WTC11 (cell line): ENCODE measurements around the gene SH3BGRL. TPM values are rescaled to one million over a fixed set of nuclear protein-coding genes. Genes with fewer than 3 reads are reported as not detected.

Experiments
- ATAC-seq: fragments of 200-7000 bp; cut with Tn5 transposase; 2 replicates; pipeline ENCODE4 v1.10.0; 2021; ENCODE audit warnings: mild to moderate bottlenecking, moderate library complexity
- CTCF ChIA-PET: fragments of 300-600 bp; sonication (Branson Sonifier 250); formaldehyde crosslinking; loops from one replicate; lab custom pipeline; 2021; ENCODE audit warnings: antibody characterized with exemption; lab: Charles Lee
- POLR2A ChIA-PET: fragments of 350-600 bp; sonication (Branson Sonifier 250); formaldehyde crosslinking; loops from one replicate; lab custom pipeline; 2021; ENCODE audit warnings: antibody characterized with exemption; lab: Charles Lee
- DNase-seq: peaks from one replicate; pipeline ENCODE4 v3.0.0; 2021; ENCODE audit warnings: low spot score
- H3K27ac Mint-ChIP-seq: 2 replicates; pipeline ENCODE4 v1.8.0; 2021; ENCODE audit warnings: mixed read lengths
- H3K27me3 Mint-ChIP-seq: 2 replicates; pipeline ENCODE4 v1.8.0; 2021; ENCODE audit warnings: low read depth, mild to moderate bottlenecking, moderate library complexity, mixed read lengths
- H3K36me3 Mint-ChIP-seq: 2 replicates; pipeline ENCODE4 v1.8.0; 2021; ENCODE audit warnings: mixed read lengths
- H3K4me1 Mint-ChIP-seq: 2 replicates; pipeline ENCODE4 v1.8.0; 2022; ENCODE audit warnings: mixed read lengths
- H3K4me3 Mint-ChIP-seq: 2 replicates; pipeline ENCODE4 v1.8.0; 2021; ENCODE audit warnings: mild to moderate bottlenecking, moderate library complexity, mixed read lengths
- H3K9me3 Mint-ChIP-seq: 2 replicates; pipeline ENCODE4 v1.8.0; 2021; ENCODE audit warnings: mixed read lengths
- CBFB ChIP-seq: sonication (generic); formaldehyde crosslinking; IDR thresholded peaks from 2 replicates; pipeline ENCODE4 v1.8.1; 2022; ENCODE audit warnings: mild to moderate bottlenecking, low read depth, missing genetic modification reagents
- CREM ChIP-seq: sonication (generic); formaldehyde crosslinking; IDR thresholded peaks from 2 replicates; pipeline ENCODE4 v1.8.1; 2022; ENCODE audit warnings: mild to moderate bottlenecking, missing genetic modification reagents, moderate library complexity
- ELF4 ChIP-seq: sonication (generic); formaldehyde crosslinking; IDR thresholded peaks from 2 replicates; pipeline ENCODE4 v1.8.1; 2022; ENCODE audit warnings: low read depth, mild to moderate bottlenecking, moderate library complexity, missing genetic modification reagents
- FOXK1 ChIP-seq: sonication (generic); formaldehyde crosslinking; IDR thresholded peaks from 2 replicates; pipeline ENCODE4 v1.8.0; 2022; ENCODE audit warnings: mild to moderate bottlenecking, moderate library complexity, missing genetic modification reagents
- MXD4 ChIP-seq: fragments of 250-450 bp; sonication (Bioruptor Pico); IDR thresholded peaks from 2 replicates; pipeline ENCODE4 v1.8.0; 2021; ENCODE audit warnings: mild to moderate bottlenecking, moderate library complexity, borderline replicate concordance
- NFATC4 ChIP-seq: fragments of 250-450 bp; sonication (Bioruptor Pico); IDR thresholded peaks from 2 replicates; pipeline ENCODE4 v1.9.0; 2021; ENCODE audit warnings: mild to moderate bottlenecking
- NR1H2 ChIP-seq: sonication (generic); formaldehyde crosslinking; IDR thresholded peaks from 2 replicates; pipeline ENCODE4 v1.9.0; 2021; ENCODE audit warnings: mild to moderate bottlenecking, moderate library complexity, missing genetic modification reagents
- OVOL2 ChIP-seq: fragments of 250-450 bp; sonication (Bioruptor Pico); IDR thresholded peaks from 2 replicates; pipeline ENCODE4 v1.9.0; 2021; ENCODE audit warnings: mild to moderate bottlenecking, borderline replicate concordance
- SMAD3 ChIP-seq: sonication (generic); formaldehyde crosslinking; IDR thresholded peaks from 2 replicates; pipeline ENCODE4 v1.8.0; 2022; ENCODE audit warnings: missing genetic modification reagents, mild to moderate bottlenecking, borderline replicate concordance
- USF2 ChIP-seq: sonication (generic); formaldehyde crosslinking; IDR thresholded peaks from 2 replicates; pipeline ENCODE4 v1.8.1; 2023; ENCODE audit warnings: mild to moderate bottlenecking, missing genetic modification reagents, moderate library complexity
- ZBTB43 ChIP-seq: sonication (generic); formaldehyde crosslinking; IDR thresholded peaks from 2 replicates; pipeline ENCODE4 v1.8.1; 2023; ENCODE audit warnings: mild to moderate bottlenecking, missing genetic modification reagents
- ZNF219 ChIP-seq: sonication (generic); formaldehyde crosslinking; IDR thresholded peaks from 2 replicates; pipeline ENCODE4 v1.8.0; 2023; ENCODE audit warnings: missing genetic modification reagents, mild to moderate bottlenecking, borderline replicate concordance
- ZNF396 ChIP-seq: fragments of 250-450 bp; sonication (Bioruptor Pico); IDR thresholded peaks from 2 replicates; pipeline ENCODE4 v1.8.0; 2021; ENCODE audit warnings: mild to moderate bottlenecking, moderate library complexity, borderline replicate concordance
- total RNA-seq: library from RNA; stranded (reverse); gene quantifications from 3 replicates; pipeline ENCODE4 v1.2.3, GENCODE V29; 2021
- TF ChIP-seq, protein P1 (sequence below): fragments of 250-450 bp; sonication (Bioruptor Pico); IDR thresholded peaks from 2 replicates; pipeline ENCODE4 v1.9.0; 2021; ENCODE audit warnings: mild to moderate bottlenecking
- TF ChIP-seq, protein P2 (sequence below): fragments of 200-600 bp; IDR thresholded peaks from 2 replicates; pipeline ENCODE4 v1.8.0; 2022; ENCODE audit warnings: antibody characterized with exemption
- TF ChIP-seq, protein P3 (sequence below): sonication (generic); formaldehyde crosslinking; IDR thresholded peaks from 2 replicates; pipeline ENCODE4 v1.8.0; 2022; ENCODE audit warnings: mild to moderate bottlenecking, missing genetic modification reagents
- TF ChIP-seq, protein P4 (sequence below): sonication (generic); formaldehyde crosslinking; IDR thresholded peaks from 2 replicates; pipeline ENCODE4 v1.8.1; 2022; ENCODE audit warnings: low read depth, missing genetic modification reagents, borderline replicate concordance
- TF ChIP-seq, protein P5 (sequence below): sonication (generic); formaldehyde crosslinking; IDR thresholded peaks from 2 replicates; pipeline ENCODE4 v1.8.1; 2023; ENCODE audit warnings: mild to moderate bottlenecking, missing genetic modification reagents, borderline replicate concordance

SH3BGRL gene
- total RNA-seq, 1 experiment from 2014 or later, result 37.3 TPM

DNA sequence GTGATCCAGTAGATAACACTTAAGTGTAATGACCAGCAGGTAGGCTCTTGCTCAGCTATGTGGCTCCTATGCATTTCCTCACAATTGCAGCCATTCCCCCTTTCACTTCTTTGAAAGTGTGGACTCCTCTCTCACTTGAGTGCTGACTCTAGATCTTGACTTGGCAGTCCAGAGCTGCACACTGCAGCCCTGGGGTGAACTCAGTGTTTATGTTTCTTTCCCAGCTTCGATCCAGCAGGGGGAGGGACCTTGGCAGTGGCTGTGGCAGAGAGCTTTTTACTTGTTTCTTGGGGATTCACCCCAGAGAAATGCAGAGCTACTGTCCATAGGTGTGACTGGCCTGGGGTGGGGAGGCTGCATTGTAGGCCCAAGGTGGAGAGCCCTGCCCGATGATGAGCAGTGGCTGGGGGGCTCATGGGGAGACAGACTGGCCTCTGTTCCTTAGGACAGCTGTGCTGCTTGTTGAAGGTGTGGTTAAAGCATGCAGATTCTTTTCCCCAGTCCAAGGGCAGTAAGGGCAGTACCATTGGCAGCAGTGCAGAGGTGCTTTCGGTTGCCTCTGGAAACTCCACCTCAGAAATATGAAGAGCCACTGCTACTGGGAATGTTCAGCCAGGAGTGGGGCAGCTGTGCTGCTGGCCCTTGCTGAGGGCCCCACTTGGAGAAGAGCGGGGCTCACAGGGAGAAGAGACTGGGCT is 134.7 kb downstream of the SH3BGRL start (continued):
- TF ChIP-seq, protein P1, sequence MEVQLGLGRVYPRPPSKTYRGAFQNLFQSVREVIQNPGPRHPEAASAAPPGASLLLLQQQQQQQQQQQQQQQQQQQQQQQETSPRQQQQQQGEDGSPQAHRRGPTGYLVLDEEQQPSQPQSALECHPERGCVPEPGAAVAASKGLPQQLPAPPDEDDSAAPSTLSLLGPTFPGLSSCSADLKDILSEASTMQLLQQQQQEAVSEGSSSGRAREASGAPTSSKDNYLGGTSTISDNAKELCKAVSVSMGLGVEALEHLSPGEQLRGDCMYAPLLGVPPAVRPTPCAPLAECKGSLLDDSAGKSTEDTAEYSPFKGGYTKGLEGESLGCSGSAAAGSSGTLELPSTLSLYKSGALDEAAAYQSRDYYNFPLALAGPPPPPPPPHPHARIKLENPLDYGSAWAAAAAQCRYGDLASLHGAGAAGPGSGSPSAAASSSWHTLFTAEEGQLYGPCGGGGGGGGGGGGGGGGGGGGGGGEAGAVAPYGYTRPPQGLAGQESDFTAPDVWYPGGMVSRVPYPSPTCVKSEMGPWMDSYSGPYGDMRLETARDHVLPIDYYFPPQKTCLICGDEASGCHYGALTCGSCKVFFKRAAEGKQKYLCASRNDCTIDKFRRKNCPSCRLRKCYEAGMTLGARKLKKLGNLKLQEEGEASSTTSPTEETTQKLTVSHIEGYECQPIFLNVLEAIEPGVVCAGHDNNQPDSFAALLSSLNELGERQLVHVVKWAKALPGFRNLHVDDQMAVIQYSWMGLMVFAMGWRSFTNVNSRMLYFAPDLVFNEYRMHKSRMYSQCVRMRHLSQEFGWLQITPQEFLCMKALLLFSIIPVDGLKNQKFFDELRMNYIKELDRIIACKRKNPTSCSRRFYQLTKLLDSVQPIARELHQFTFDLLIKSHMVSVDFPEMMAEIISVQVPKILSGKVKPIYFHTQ, result no peak
- TF ChIP-seq FOXK1 (CRISPR knock-in tag), result no peak
- no peak for TF ChIP-seq NFATC4
- TF ChIP-seq OVOL2, result no peak
- TF ChIP-seq, protein P2, sequence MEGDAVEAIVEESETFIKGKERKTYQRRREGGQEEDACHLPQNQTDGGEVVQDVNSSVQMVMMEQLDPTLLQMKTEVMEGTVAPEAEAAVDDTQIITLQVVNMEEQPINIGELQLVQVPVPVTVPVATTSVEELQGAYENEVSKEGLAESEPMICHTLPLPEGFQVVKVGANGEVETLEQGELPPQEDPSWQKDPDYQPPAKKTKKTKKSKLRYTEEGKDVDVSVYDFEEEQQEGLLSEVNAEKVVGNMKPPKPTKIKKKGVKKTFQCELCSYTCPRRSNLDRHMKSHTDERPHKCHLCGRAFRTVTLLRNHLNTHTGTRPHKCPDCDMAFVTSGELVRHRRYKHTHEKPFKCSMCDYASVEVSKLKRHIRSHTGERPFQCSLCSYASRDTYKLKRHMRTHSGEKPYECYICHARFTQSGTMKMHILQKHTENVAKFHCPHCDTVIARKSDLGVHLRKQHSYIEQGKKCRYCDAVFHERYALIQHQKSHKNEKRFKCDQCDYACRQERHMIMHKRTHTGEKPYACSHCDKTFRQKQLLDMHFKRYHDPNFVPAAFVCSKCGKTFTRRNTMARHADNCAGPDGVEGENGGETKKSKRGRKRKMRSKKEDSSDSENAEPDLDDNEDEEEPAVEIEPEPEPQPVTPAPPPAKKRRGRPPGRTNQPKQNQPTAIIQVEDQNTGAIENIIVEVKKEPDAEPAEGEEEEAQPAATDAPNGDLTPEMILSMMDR, result no peak
- TF ChIP-seq, protein P3, sequence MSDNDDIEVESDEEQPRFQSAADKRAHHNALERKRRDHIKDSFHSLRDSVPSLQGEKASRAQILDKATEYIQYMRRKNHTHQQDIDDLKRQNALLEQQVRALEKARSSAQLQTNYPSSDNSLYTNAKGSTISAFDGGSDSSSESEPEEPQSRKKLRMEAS (CRISPR knock-in tag), result no peak
- no peak for TF ChIP-seq CREM
- TF ChIP-seq ZNF396 (CRISPR knock-in tag), result no peak
- TF ChIP-seq, protein P4, sequence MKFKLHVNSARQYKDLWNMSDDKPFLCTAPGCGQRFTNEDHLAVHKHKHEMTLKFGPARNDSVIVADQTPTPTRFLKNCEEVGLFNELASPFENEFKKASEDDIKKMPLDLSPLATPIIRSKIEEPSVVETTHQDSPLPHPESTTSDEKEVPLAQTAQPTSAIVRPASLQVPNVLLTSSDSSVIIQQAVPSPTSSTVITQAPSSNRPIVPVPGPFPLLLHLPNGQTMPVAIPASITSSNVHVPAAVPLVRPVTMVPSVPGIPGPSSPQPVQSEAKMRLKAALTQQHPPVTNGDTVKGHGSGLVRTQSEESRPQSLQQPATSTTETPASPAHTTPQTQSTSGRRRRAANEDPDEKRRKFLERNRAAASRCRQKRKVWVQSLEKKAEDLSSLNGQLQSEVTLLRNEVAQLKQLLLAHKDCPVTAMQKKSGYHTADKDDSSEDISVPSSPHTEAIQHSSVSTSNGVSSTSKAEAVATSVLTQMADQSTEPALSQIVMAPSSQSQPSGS (CRISPR knock-in tag), result no peak
- TF ChIP-seq, all 79 proteins: peak for 0

GRCh38 chrX:81337805-81338204 is 135.9 kb downstream of the SH3BGRL start:
- Mint-ChIP-seq H3K9me3 (peaks cover 5% of the 10 kb centered on the region; the same call in 1 of the 2 replicates), H3K36me3 (no peaks in the 10 kb centered on the region), H3K4me3 (no peak overlapping the region), H3K27ac (no peak overlapping the region), H3K4me1 (peaks cover 17% of the 10 kb centered on the region), H3K27me3 (no peaks in the 10 kb centered on the region)
- ATAC-seq (no peak), DNase-seq (no peak)
- CTCF ChIA-PET, result no interaction called here
- no peak for TF ChIP-seq MXD4 (CRISPR knock-in tag)
- no peak for TF ChIP-seq ELF4 (CRISPR knock-in tag)
- POLR2A ChIA-PET, result no interaction called here

GRCh38 chrX:81338924-81339323 is 137.0 kb downstream of the SH3BGRL start:
- Mint-ChIP-seq H3K4me1 (peaks cover 17% of the 10 kb centered on the region), H3K27ac (no peak overlapping the region), H3K27me3 (no peaks in the 10 kb centered on the region), H3K36me3 (no peaks in the 10 kb centered on the region), H3K9me3 (peaks cover 7% of the 10 kb centered on the region; the same call in 1 of the 2 replicates), H3K4me3 (no peak overlapping the region)
- no peak for ATAC-seq
- DNase-seq, result no peak
- ChIA-PET CTCF (no interaction called here), POLR2A (no interaction called here)
- TF ChIP-seq CREM (no peak), SMAD3 (CRISPR knock-in tag) (no peak), USF2 (CRISPR knock-in tag) (no peak), CBFB (CRISPR knock-in tag) (no peak), ZBTB43 (CRISPR knock-in tag) (no peak), NR1H2 (no peak), ZNF219 (CRISPR knock-in tag) (no peak)
- TF ChIP-seq, protein P5, sequence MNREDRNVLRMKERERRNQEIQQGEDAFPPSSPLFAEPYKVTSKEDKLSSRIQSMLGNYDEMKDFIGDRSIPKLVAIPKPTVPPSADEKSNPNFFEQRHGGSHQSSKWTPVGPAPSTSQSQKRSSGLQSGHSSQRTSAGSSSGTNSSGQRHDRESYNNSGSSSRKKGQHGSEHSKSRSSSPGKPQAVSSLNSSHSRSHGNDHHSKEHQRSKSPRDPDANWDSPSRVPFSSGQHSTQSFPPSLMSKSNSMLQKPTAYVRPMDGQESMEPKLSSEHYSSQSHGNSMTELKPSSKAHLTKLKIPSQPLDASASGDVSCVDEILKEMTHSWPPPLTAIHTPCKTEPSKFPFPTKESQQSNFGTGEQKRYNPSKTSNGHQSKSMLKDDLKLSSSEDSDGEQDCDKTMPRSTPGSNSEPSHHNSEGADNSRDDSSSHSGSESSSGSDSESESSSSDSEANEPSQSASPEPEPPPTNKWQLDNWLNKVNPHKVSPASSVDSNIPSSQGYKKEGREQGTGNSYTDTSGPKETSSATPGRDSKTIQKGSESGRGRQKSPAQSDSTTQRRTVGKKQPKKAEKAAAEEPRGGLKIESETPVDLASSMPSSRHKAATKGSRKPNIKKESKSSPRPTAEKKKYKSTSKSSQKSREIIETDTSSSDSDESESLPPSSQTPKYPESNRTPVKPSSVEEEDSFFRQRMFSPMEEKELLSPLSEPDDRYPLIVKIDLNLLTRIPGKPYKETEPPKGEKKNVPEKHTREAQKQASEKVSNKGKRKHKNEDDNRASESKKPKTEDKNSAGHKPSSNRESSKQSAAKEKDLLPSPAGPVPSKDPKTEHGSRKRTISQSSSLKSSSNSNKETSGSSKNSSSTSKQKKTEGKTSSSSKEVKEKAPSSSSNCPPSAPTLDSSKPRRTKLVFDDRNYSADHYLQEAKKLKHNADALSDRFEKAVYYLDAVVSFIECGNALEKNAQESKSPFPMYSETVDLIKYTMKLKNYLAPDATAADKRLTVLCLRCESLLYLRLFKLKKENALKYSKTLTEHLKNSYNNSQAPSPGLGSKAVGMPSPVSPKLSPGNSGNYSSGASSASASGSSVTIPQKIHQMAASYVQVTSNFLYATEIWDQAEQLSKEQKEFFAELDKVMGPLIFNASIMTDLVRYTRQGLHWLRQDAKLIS, result no peak
